GM12873 (cell line): ENCODE measurements around the gene CACNA2D1.

Experiments used
- TF ChIP-seq, protein P1 (sequence below): IDR thresholded peaks from 2 replicates; pipeline ENCODE4 v1.5.1; 2012; ENCODE audit warnings: low read depth, mild to moderate bottlenecking, moderate library complexity, low read length, control low read depth; ENCODE audit not compliant: insufficient read depth; ENCODE audit errors: missing control alignments

CACNA2D1 gene

DNA sequence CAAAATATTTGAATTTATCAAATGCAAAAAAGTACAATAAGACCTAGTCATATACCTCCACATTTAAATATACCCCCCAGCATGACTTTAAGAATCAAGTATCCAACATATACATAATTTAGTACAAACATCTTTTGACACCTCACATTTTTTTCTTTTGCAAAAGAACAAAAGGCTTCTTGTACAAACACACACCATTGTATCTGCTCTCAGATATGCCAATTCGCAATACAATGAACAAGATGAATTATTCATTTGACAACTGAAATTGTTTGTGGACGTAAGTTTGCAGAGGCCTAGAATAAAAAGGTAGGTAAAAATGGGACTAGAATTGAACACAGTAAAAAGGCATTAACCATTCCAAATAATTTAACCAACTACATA is 154.4 kb downstream of the CACNA2D1 start:
- TF ChIP-seq, protein P1, sequence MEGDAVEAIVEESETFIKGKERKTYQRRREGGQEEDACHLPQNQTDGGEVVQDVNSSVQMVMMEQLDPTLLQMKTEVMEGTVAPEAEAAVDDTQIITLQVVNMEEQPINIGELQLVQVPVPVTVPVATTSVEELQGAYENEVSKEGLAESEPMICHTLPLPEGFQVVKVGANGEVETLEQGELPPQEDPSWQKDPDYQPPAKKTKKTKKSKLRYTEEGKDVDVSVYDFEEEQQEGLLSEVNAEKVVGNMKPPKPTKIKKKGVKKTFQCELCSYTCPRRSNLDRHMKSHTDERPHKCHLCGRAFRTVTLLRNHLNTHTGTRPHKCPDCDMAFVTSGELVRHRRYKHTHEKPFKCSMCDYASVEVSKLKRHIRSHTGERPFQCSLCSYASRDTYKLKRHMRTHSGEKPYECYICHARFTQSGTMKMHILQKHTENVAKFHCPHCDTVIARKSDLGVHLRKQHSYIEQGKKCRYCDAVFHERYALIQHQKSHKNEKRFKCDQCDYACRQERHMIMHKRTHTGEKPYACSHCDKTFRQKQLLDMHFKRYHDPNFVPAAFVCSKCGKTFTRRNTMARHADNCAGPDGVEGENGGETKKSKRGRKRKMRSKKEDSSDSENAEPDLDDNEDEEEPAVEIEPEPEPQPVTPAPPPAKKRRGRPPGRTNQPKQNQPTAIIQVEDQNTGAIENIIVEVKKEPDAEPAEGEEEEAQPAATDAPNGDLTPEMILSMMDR, result no peak

DNA sequence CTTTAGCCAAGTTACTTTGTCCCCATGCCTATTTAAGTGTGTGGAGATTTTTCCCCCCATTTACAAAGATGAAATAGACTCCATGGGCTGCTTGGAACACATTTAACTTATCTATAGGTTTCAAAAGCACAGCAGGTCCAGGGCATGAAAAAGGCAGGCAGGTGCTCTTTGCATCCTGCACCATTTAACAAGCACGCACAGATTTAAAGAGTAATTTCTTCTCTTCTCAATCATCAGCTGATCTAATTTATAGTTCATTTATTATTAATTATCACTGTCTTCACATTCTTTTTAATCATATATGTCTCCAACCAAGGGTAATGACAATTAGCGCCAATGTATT is 156.8 kb downstream of the CACNA2D1 start:
- TF ChIP-seq, protein P1, result no peak

DNA sequence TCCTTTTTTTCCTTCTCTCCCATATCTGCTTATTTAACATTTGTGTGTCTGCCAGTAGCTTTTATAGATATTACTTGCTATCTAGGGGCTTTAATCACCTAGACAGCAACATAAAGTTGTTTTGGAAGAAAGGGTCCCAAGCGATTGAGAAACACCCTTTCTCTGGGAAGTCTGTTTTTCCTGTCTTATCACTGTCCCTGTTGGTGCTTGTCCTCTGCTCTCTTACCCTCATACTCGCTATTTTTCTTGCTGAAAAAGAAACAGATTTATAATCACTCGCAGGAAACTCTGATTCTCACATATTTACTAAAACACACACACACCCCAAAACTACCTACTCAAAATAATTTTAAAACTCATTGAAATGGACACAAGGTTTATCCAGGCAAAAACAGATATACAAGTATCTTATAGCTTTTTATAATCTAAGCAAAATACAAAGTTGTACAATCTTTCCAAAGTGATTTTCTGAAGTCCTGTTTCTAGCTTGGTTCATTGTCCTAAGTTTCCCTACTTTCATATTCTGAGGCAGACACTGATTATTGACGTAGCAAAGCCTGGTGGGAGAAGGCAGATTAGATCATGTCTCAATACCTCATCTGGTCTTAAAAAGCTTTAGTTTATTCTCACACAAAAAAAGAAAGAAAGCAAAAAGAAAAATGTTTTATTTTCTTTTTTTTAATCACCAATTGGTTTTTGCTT is 157.3 kb downstream of the CACNA2D1 start:
- TF ChIP-seq, protein P1, result no peak

DNA sequence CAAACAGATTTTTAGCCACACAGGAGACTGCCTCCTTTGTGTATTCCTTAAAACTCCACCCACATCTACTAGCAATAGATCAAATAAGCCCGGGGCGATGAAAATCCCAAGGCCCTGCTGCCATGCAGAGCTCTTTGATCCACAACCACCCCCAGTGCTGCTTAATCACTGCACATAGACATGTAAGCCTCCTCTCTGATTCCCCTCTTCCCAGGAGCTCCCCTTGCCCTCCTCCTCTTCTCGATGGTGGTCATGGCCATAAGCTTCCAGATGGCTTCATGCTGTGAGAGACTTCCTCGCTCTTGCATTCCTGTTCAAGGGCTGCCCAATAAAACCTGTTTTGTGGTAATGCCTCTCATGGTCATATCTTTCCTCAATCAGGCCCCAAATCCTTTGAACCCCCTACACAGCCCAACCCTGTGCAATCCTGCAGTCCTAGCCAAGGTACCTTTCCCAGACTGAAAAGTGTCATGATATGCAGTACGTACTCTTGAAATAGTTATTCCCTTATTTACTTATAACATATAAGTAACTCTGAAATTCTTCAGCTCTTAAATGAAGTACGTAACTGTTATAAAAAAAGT is 158.5 kb downstream of the CACNA2D1 start:
- TF ChIP-seq, protein P1, result no peak

DNA sequence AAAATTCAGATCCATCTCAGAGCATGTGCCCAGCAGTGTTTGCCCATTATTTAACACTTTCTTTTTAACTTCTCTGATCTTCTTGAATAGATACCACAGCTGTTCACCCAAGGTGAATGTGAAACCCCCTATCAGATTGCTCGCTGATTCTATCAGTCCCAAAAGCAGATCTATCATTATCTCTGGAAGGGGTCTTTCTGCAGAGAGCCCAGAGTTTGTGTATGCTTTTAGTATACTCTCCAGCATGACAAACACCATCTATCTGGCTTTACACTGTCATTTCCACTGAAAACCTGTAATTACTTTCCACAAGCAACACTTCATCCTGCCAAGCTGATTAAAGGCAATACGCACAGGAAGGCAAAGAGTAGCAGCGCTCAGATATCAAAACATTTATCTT is 168.2 kb downstream of the CACNA2D1 start:
- TF ChIP-seq, protein P1, result no peak

DNA sequence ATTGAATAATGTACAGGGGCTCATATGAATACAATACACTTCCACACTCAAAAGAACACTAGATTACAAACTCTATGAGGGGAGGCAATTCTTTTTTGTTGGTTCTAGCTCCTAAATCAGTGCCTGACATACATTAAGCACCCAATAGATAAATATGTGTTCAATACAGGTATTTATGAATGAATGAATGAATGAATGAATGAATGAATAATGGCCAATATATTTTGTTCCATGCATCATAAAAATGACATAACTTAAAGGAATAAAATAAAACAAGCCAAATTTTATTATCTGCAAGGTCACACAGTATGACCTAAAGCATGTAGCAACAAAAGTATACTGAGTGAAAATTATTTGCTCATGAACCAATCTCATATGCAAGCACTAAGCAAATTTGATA is 168.9 kb downstream of the CACNA2D1 start:
- TF ChIP-seq, protein P1, result no peak

DNA sequence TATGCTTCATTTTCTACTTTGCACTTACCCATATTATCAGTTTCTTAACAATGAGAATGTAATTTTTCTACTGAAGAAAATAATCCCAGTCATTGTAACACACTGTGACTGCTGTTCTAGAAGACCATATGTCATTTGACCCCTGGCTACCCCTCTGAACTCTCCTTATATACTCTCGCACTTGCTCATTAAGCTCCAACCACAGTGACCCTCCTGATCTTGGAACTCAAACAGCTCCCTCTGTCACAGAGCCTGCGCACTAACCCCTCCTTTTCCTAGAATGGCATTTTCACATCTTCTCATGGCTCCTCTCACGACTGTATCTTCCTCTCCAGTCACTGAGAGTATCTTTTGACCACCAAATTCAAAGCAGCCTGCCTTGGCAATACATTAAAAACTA is 169.7 kb downstream of the CACNA2D1 start:
- TF ChIP-seq, protein P1, result no peak
